Measurements from ENCODE around the gene MTAP.

Gene MTAP

GRCh38 chr9:21840647-21841046, 38.2 kb downstream of the MTAP start:
- DNase-seq: no peak
- H4K8ac ChIP-seq (ENCODE audit: low read length): no peak overlapping the region
- no peak overlapping the region for H3K4me3 ChIP-seq (ENCODE audit: insufficient read depth in 1 of 2, low read depth in 1 of 2, low read length in 2 of 2)
- H4K91ac ChIP-seq (ENCODE audit: low read length): no peak overlapping the region
- H3K14ac ChIP-seq (ENCODE audit: low read length in 2 of 2): no peak overlapping the region
- H2AK5ac ChIP-seq (ENCODE audit: low read length, severe bottlenecking): no peak overlapping the region
- H2AFZ ChIP-seq (ENCODE audit: low read depth, low read length): no peak overlapping the region
- H3K18ac ChIP-seq (ENCODE audit: low read depth in 1 of 2, low read length in 2 of 2): no peak overlapping the region
- H3K4ac ChIP-seq (ENCODE audit: low read depth in 1 of 2, low read length in 2 of 2): no peak overlapping the region
- peaks cover 5% of the 10 kb centered on the region for H3K4me1 ChIP-seq (ENCODE audit: control insufficient read depth, insufficient read depth, low read depth, low read length)
- no peak overlapping the region for H2BK120ac ChIP-seq (ENCODE audit: low read depth, low read length)
- peaks cover 30% of the 10 kb centered on the region for H3K9me3 ChIP-seq (ENCODE audit: control insufficient read depth, low read length)
- no peaks in the 10 kb centered on the region for H3K27me3 ChIP-seq (ENCODE audit: control insufficient read depth in 1 of 2, insufficient read depth in 1 of 2, low read length in 2 of 2)
- WGBS: 75% methylated on average over 2 of the region's 2 CpGs
- peaks cover 16 to 58% of the 10 kb centered on the region in 2 experiments for H3K36me3 ChIP-seq (ENCODE audit: control insufficient read depth in 1 of 2, insufficient read depth in 2 of 2, low read depth in 1 of 2, low read length in 2 of 2)
- H3K79me1 ChIP-seq (replicated peaks; ENCODE audit: low read length, poor library complexity, severe bottlenecking): peaks cover 20% of the 10 kb centered on the region
- no peak overlapping the region for H2BK12ac ChIP-seq (ENCODE audit: low read length in 2 of 2)
- no peak overlapping the region for H3K4me2 ChIP-seq (ENCODE audit: low read length, poor library complexity, severe bottlenecking)
- no peak overlapping the region for H3K23ac ChIP-seq (ENCODE audit: low read length in 2 of 2)
- H2BK5ac ChIP-seq (ENCODE audit: low read depth, low read length, poor library complexity, severe bottlenecking): no peak overlapping the region
- H2BK15ac ChIP-seq (ENCODE audit: low read depth, poor library complexity, severe bottlenecking): no peak overlapping the region
- no peak overlapping the region for H3K9ac ChIP-seq (ENCODE audit: low read length)
- H3K27ac ChIP-seq (ENCODE audit: low read length, poor library complexity, severe bottlenecking): no peak overlapping the region

- WGBS: 94% methylated on average over 1 of the region's 1 CpG
Measured at GRCh38 chr9:21841133-21841532, 38.7 kb downstream of the MTAP start.

GRCh38 chr9:21848615-21849014, 46.2 kb downstream of the MTAP start:
- Histone ChIP-seq H4K8ac (ENCODE audit: low read length) (no peak overlapping the region), H2BK5ac (ENCODE audit: low read depth, low read length, poor library complexity, severe bottlenecking) (no peak overlapping the region), H3K4me3 (ENCODE audit: insufficient read depth in 1 of 2, low read depth in 1 of 2, low read length in 2 of 2) (no peak overlapping the region), H3K4me1 (ENCODE audit: control insufficient read depth, insufficient read depth, low read depth, low read length) (no peaks in the 10 kb centered on the region), H3K14ac (ENCODE audit: low read length in 2 of 2) (no peak overlapping the region), H3K9me3 (ENCODE audit: control insufficient read depth, low read length) (peaks cover 55% of the 10 kb centered on the region), H3K23ac (ENCODE audit: low read length in 2 of 2) (no peak overlapping the region), H2BK120ac (ENCODE audit: low read depth, low read length) (no peak overlapping the region), H3K9ac (ENCODE audit: low read length) (no peak overlapping the region), H3K4me2 (ENCODE audit: low read length, poor library complexity, severe bottlenecking) (no peak overlapping the region), H3K36me3 (ENCODE audit: control insufficient read depth in 1 of 2, insufficient read depth in 2 of 2, low read depth in 1 of 2, low read length in 2 of 2) (peaks cover 11 to 50% of the 10 kb centered on the region in 2 experiments), H2BK15ac (ENCODE audit: low read depth, poor library complexity, severe bottlenecking) (no peak overlapping the region), H3K18ac (ENCODE audit: low read depth in 1 of 2, low read length in 2 of 2) (no peak overlapping the region), H3K27ac (ENCODE audit: low read length, poor library complexity, severe bottlenecking) (no peak overlapping the region), H3K27me3 (ENCODE audit: control insufficient read depth in 1 of 2, insufficient read depth in 1 of 2, low read length in 2 of 2) (no peaks in the 10 kb centered on the region), H2AFZ (ENCODE audit: low read depth, low read length) (no peak overlapping the region), H3K4ac (ENCODE audit: low read depth in 1 of 2, low read length in 2 of 2) (no peak overlapping the region), H3K79me1 (replicated peaks; ENCODE audit: low read length, poor library complexity, severe bottlenecking) (peaks cover 10% of the 10 kb centered on the region), H2BK12ac (ENCODE audit: low read length in 2 of 2) (no peak overlapping the region), H4K91ac (ENCODE audit: low read length) (no peak overlapping the region), H2AK5ac (ENCODE audit: low read length, severe bottlenecking) (no peak overlapping the region)
- WGBS: 98% methylated on average over 4 of the region's 4 CpGs
- DNase-seq: no peak

More at GRCh38 chr9:21841133-21841532, 38.7 kb downstream of the MTAP start:
- Histone ChIP-seq H3K23ac (ENCODE audit: low read length in 2 of 2) (no peak overlapping the region), H3K9me3 (ENCODE audit: control insufficient read depth, low read length) (peaks cover 35% of the 10 kb centered on the region), H3K4ac (ENCODE audit: low read depth in 1 of 2, low read length in 2 of 2) (no peak overlapping the region), H4K91ac (ENCODE audit: low read length) (no peak overlapping the region), H2BK15ac (ENCODE audit: low read depth, poor library complexity, severe bottlenecking) (no peak overlapping the region), H3K27ac (ENCODE audit: low read length, poor library complexity, severe bottlenecking) (no peak overlapping the region), H3K4me1 (ENCODE audit: control insufficient read depth, insufficient read depth, low read depth, low read length) (peaks cover 3% of the 10 kb centered on the region), H2BK120ac (ENCODE audit: low read depth, low read length) (no peak overlapping the region), H3K36me3 (ENCODE audit: control insufficient read depth in 1 of 2, insufficient read depth in 2 of 2, low read depth in 1 of 2, low read length in 2 of 2) (peaks cover 16 to 58% of the 10 kb centered on the region in 2 experiments), H2AK5ac (ENCODE audit: low read length, severe bottlenecking) (no peak overlapping the region), H3K14ac (ENCODE audit: low read length in 2 of 2) (no peak overlapping the region), H4K8ac (ENCODE audit: low read length) (no peak overlapping the region), H2AFZ (ENCODE audit: low read depth, low read length) (no peak overlapping the region), H3K4me3 (ENCODE audit: insufficient read depth in 1 of 2, low read depth in 1 of 2, low read length in 2 of 2) (no peak overlapping the region), H3K4me2 (ENCODE audit: low read length, poor library complexity, severe bottlenecking) (no peak overlapping the region), H3K9ac (ENCODE audit: low read length) (no peak overlapping the region), H2BK12ac (ENCODE audit: low read length in 2 of 2) (no peak overlapping the region), H3K18ac (ENCODE audit: low read depth in 1 of 2, low read length in 2 of 2) (no peak overlapping the region), H3K27me3 (ENCODE audit: control insufficient read depth in 1 of 2, insufficient read depth in 1 of 2, low read length in 2 of 2) (no peaks in the 10 kb centered on the region), H2BK5ac (ENCODE audit: low read depth, low read length, poor library complexity, severe bottlenecking) (no peak overlapping the region), H3K79me1 (replicated peaks; ENCODE audit: low read length, poor library complexity, severe bottlenecking) (peaks cover 20% of the 10 kb centered on the region)
- DNase-seq: no peak

- no peak overlapping the region for H3K18ac ChIP-seq (ENCODE audit: low read depth in 1 of 2, low read length in 2 of 2)
- H3K9ac ChIP-seq (ENCODE audit: low read length): no peak overlapping the region
- no peak overlapping the region for H2AK5ac ChIP-seq (ENCODE audit: low read length, severe bottlenecking)
- H3K4ac ChIP-seq (ENCODE audit: low read depth in 1 of 2, low read length in 2 of 2): no peak overlapping the region
- no peak overlapping the region for H4K91ac ChIP-seq (ENCODE audit: low read length)
- H3K4me3 ChIP-seq (ENCODE audit: insufficient read depth in 1 of 2, low read depth in 1 of 2, low read length in 2 of 2): no peak overlapping the region
- H2BK5ac ChIP-seq (ENCODE audit: low read depth, low read length, poor library complexity, severe bottlenecking): no peak overlapping the region
- no peak overlapping the region for H3K23ac ChIP-seq (ENCODE audit: low read length in 2 of 2)
- no peak overlapping the region for H3K27ac ChIP-seq (ENCODE audit: low read length, poor library complexity, severe bottlenecking)
- peaks cover 23% of the 10 kb centered on the region for H3K9me3 ChIP-seq (ENCODE audit: control insufficient read depth, low read length)
- 100% methylated on average over 3 of the region's 3 CpGs for WGBS
- H3K27me3 ChIP-seq (ENCODE audit: control insufficient read depth in 1 of 2, insufficient read depth in 1 of 2, low read length in 2 of 2): no peaks in the 10 kb centered on the region
- H3K4me2 ChIP-seq (ENCODE audit: low read length, poor library complexity, severe bottlenecking): no peak overlapping the region
- H2BK15ac ChIP-seq (ENCODE audit: low read depth, poor library complexity, severe bottlenecking): no peak overlapping the region
- no peak overlapping the region for H3K14ac ChIP-seq (ENCODE audit: low read length in 2 of 2)
- H3K4me1 ChIP-seq (ENCODE audit: control insufficient read depth, insufficient read depth, low read depth, low read length): peaks cover 1% of the 10 kb centered on the region
- H2BK120ac ChIP-seq (ENCODE audit: low read depth, low read length): no peak overlapping the region
- H4K8ac ChIP-seq (ENCODE audit: low read length): no peak overlapping the region
- peaks cover 15% of the 10 kb centered on the region for H3K79me1 ChIP-seq (replicated peaks; ENCODE audit: low read length, poor library complexity, severe bottlenecking)
- no peak overlapping the region for H2AFZ ChIP-seq (ENCODE audit: low read depth, low read length)
- no peak for DNase-seq
- no peak overlapping the region for H2BK12ac ChIP-seq (ENCODE audit: low read length in 2 of 2)
- H3K36me3 ChIP-seq (ENCODE audit: control insufficient read depth in 1 of 2, insufficient read depth in 2 of 2, low read depth in 1 of 2, low read length in 2 of 2): peaks cover 20 to 64% of the 10 kb centered on the region in 2 experiments
Measured at GRCh38 chr9:21852754-21853153, 50.3 kb downstream of the MTAP start.

Data from mesenchymal stem cell (in vitro differentiated cells and primary cell).